ENCODE results near the gene ADGRF4.

GRCh38 chr6:47724300-47724699, 25.9 kb downstream of the ADGRF4 start:
- TF ChIP-seq EZH2 (IDR thresholded peaks at IDR 0.05; ENCODE audit: insufficient read depth, low read length) = no peak
- no peak for TF ChIP-seq CTCF (IDR thresholded peaks at IDR 0.05; ENCODE audit: insufficient read depth, low read depth, low read length)
